H1 (cell line): ENCODE data around the gene PAX5. TPM values are rescaled to one million over a fixed set of nuclear protein-coding genes. Genes with fewer than 3 reads are reported as not detected.

Source experiments
- CTCF ChIA-PET: fragments of 300-600 bp; sonication (Branson Sonifier 250); formaldehyde crosslinking; loops from one replicate; lab custom pipeline; 2021; ENCODE audit not compliant: partially characterized antibody; lab: Charles Lee
- POLR2A ChIA-PET: fragments of 300-600 bp; sonication (Branson Sonifier 250); formaldehyde crosslinking; loops from one replicate; lab custom pipeline; 2021; ENCODE audit warnings: inconsistent platforms; ENCODE audit not compliant: partially characterized antibody; lab: Charles Lee
- DNase-seq, 2 experiments: peaks; one replicate each; pipeline versions ENCODE4 v3.0.0 to v3.0.0-alpha.2; 2010 to 2022; ENCODE audit warnings: low spot score in 2 of 2, low read depth in 1 of 2, mixed read lengths in 1 of 2
- FAIRE-seq: peaks from 2 replicates; lab custom pipeline; 2011; peaks lifted over from hg19 to GRCh38; lab: Jason Lieb, UNC
- H2AFZ ChIP-seq: 2 replicates; pipeline ENCODE4 v1.8.1; 2012; ENCODE audit warnings: low read length, inconsistent platforms
- H2AK5ac ChIP-seq: 2 replicates; pipeline ENCODE4 v1.6.1; 2013; ENCODE audit warnings: low read depth, low read length
- H2BK120ac ChIP-seq: replicated peaks from 2 replicates; pipeline ENCODE3; 2013; ENCODE audit warnings: low read depth, low read length, inconsistent platforms
- H2BK12ac ChIP-seq: 2 replicates; pipeline ENCODE4 v1.6.1; 2013; ENCODE audit warnings: low read depth, low read length
- H2BK15ac ChIP-seq: 2 replicates; pipeline ENCODE4 v1.6.1; 2013; ENCODE audit warnings: low read length
- H2BK20ac ChIP-seq: 2 replicates; pipeline ENCODE4 v1.6.1; 2013; ENCODE audit warnings: low read length
- H2BK5ac ChIP-seq: 2 replicates; pipeline ENCODE4 v1.6.1; 2013; ENCODE audit warnings: low read depth, low read length
- H3K14ac ChIP-seq: 2 replicates; pipeline ENCODE4 v1.6.1; 2013; ENCODE audit warnings: inconsistent platforms; ENCODE audit not compliant: insufficient read length
- H3K18ac ChIP-seq: 2 replicates; pipeline ENCODE4 v1.6.1; 2013; ENCODE audit warnings: low read length; ENCODE audit errors: extremely low read depth
- H3K23ac ChIP-seq: 2 replicates; pipeline ENCODE4 v1.6.1; 2013; ENCODE audit warnings: inconsistent platforms; ENCODE audit not compliant: insufficient read length
- H3K23me2 ChIP-seq: 2 replicates; pipeline ENCODE4 v1.6.1; 2013; ENCODE audit warnings: low read depth, low read length
- H3K27ac ChIP-seq: 2 replicates; pipeline ENCODE4 v1.6.1; 2011; ENCODE audit warnings: low read depth, low read length, inconsistent platforms
- H3K27me3 ChIP-seq, 4 experiments: replicated peaks in 1 of 4; 1 replicate in 1 of 4; 2 replicates in 3 of 4; pipeline versions ENCODE4 v1.6.1 to v1.8.1; 2011 to 2013; ENCODE audit warnings: low read length in 3 of 4, mild to moderate bottlenecking in 3 of 4, inconsistent platforms in 2 of 4, mixed read lengths in 2 of 4, moderate library complexity in 1 of 4; ENCODE audit not compliant: control insufficient read depth in 3 of 4, insufficient read depth in 3 of 4; ENCODE audit errors: extremely low read depth in 1 of 4
- H3K36me3 ChIP-seq, 4 experiments: 2 replicates each; pipeline versions ENCODE4 v1.6.1 to v1.8.1; 2011 to 2013; ENCODE audit warnings: mild to moderate bottlenecking in 4 of 4, low read length in 3 of 4, moderate library complexity in 2 of 4, control low read depth in 1 of 4, inconsistent platforms in 1 of 4; ENCODE audit not compliant: insufficient read depth in 4 of 4, control insufficient read depth in 2 of 4
- H3K4ac ChIP-seq: replicated peaks from 2 replicates; pipeline ENCODE3; 2013; ENCODE audit warnings: low read length, low read depth, mixed read lengths, inconsistent platforms; ENCODE audit not compliant: insufficient read length
- H3K4me1 ChIP-seq, 4 experiments: replicated peaks in 1 of 4; 1 replicate in 1 of 4; 2 replicates in 3 of 4; pipeline versions ENCODE4 v1.6.1 to v1.8.1; 2011 to 2013; ENCODE audit warnings: low read length in 3 of 4, inconsistent platforms in 2 of 4, mixed read lengths in 1 of 4; ENCODE audit not compliant: insufficient read depth in 4 of 4, control insufficient read depth in 3 of 4
- H3K4me2 ChIP-seq, 2 experiments: 2 replicates each; pipeline versions ENCODE4 v1.6.1 to v1.8.1; 2011 to 2013; ENCODE audit warnings: low read depth in 2 of 2, low read length in 2 of 2, control low read depth in 1 of 2, inconsistent platforms in 1 of 2, mild to moderate bottlenecking in 1 of 2; ENCODE audit not compliant: insufficient read depth in 1 of 2
- H3K4me3 ChIP-seq, 4 experiments: fragments of 200-600, 300-600 bp in 1 of 4; sonication (generic), shearing (Covaris generic), sonication (Bioruptor Twin) in 1 of 4; 2 replicates each; pipeline versions ENCODE4 v1.5.1 to v1.8.1; 2011 to 2016; ENCODE audit warnings: low read length in 4 of 4, low read depth in 3 of 4, control low read depth in 2 of 4, inconsistent platforms in 2 of 4, mild to moderate bottlenecking in 2 of 4, mixed read lengths in 1 of 4, moderate library complexity in 1 of 4; ENCODE audit not compliant: insufficient read depth in 2 of 4; ENCODE audit errors: extremely low read depth in 1 of 4
- H3K56ac ChIP-seq: replicated peaks from 2 replicates; pipeline ENCODE3; 2013; ENCODE audit warnings: low read depth, mild to moderate bottlenecking, mixed read lengths, low read length, inconsistent platforms; ENCODE audit not compliant: insufficient read length
- H3K79me1 ChIP-seq: 2 replicates; pipeline ENCODE4 v1.6.1; 2013; ENCODE audit warnings: low read depth, low read length, control low read depth
- H3K79me2 ChIP-seq, 2 experiments: 2 replicates each; pipeline versions ENCODE4 v1.6.1 to v1.8.1; 2012 to 2013; ENCODE audit warnings: low read length in 2 of 2, mild to moderate bottlenecking in 2 of 2, inconsistent platforms in 1 of 2; ENCODE audit not compliant: insufficient read depth in 2 of 2, control insufficient read depth in 1 of 2
- H3K9ac ChIP-seq, 4 experiments: replicated peaks in 1 of 4; 1 replicate in 1 of 4; 2 replicates in 3 of 4; pipeline versions ENCODE4 v1.6.1 to v1.8.1; 2011 to 2013; ENCODE audit warnings: low read depth in 3 of 4, low read length in 3 of 4, control low read depth in 2 of 4, mild to moderate bottlenecking in 2 of 4, moderate library complexity in 2 of 4, inconsistent platforms in 1 of 4; ENCODE audit errors: extremely low read depth in 1 of 4
- H3K9me3 ChIP-seq, 2 experiments: 2 replicates each; pipeline versions ENCODE4 v1.6.1 to v1.8.1; 2012 to 2013; ENCODE audit warnings: mild to moderate bottlenecking in 2 of 2, moderate library complexity in 2 of 2, control low read depth in 1 of 2, inconsistent platforms in 1 of 2, low read depth in 1 of 2, low read length in 1 of 2, mixed read lengths in 1 of 2; ENCODE audit not compliant: insufficient read depth in 2 of 2
- H4K20me1 ChIP-seq, 2 experiments: replicated peaks in 1 of 2; 2 replicates each; pipeline versions ENCODE3 to v1.8.1; 2011 to 2013; ENCODE audit warnings: inconsistent platforms in 2 of 2, low read length in 2 of 2, mild to moderate bottlenecking in 1 of 2; ENCODE audit not compliant: insufficient read depth in 2 of 2, control insufficient read depth in 1 of 2
- H4K5ac ChIP-seq: 2 replicates; pipeline ENCODE4 v1.6.1; 2013; ENCODE audit warnings: low read length, low read depth, mixed read lengths, inconsistent platforms; ENCODE audit not compliant: insufficient read length
- H4K8ac ChIP-seq: 2 replicates; pipeline ENCODE4 v1.8.0; 2013; ENCODE audit warnings: mild to moderate bottlenecking, moderate library complexity, low read length, inconsistent platforms; ENCODE audit not compliant: insufficient read depth; ENCODE audit errors: extremely low read depth
- H4K91ac ChIP-seq: replicated peaks from 2 replicates; pipeline ENCODE3; 2013; ENCODE audit warnings: low read length, mixed read lengths, inconsistent platforms; ENCODE audit not compliant: insufficient read length
- GABPA ChIP-seq: IDR thresholded peaks from 2 replicates; pipeline ENCODE4 v1.6.1; 2011; ENCODE audit warnings: mild to moderate bottlenecking, low read length, moderate library complexity, borderline replicate concordance; ENCODE audit not compliant: insufficient read depth
- WGBS, 2 experiments: shearing (Covaris generic) in 1 of 2; methylation state at CpG; one replicate each; pipeline versions ENCODE4 v1.1.6 to v1.1.7; 2013 to 2015; ENCODE audit warnings: low lambda C conversion rate in 2 of 2, mixed read lengths in 2 of 2, inconsistent platforms in 1 of 2, low coverage in 1 of 2, missing lambda C conversion rate in 1 of 2; ENCODE audit not compliant: insufficient replicate concordance in 2 of 2, insufficient coverage in 1 of 2, insufficient read length in 1 of 2; ENCODE audit errors: extremely low coverage in 1 of 2, missing lambda C conversion rate in 1 of 2; 5-methylcytosine and 5-hydroxymethylcytosine counted together
- polyA plus RNA-seq, 7 experiments: library from polyadenylated mRNA; depleted of rRNA in 3 of 7; stranded (reverse) in 5 of 7; unstranded in 2 of 7; fragments of >200 nt in 5 of 7; fragments of 200-250 nt in 2 of 7; gene quantifications; 1 replicate in 5 of 7; 2 replicates in 1 of 7; 4 replicates in 1 of 7; pipeline versions ENCODE4 v1.2.1 to v1.2.3, GENCODE V29; 2011 to 2013; ENCODE audit warnings: missing spikeins in 2 of 7, mixed read lengths in 2 of 7
- total RNA-seq: library from RNA; stranded (reverse); fragmentation: NEBNext Ultra II Directional; extraction: Animal tissue kit (Norgen Biotek cat#: 25700); gene quantifications from 2 replicates; pipeline ENCODE4 v1.2.1, GENCODE V29; 2021
- TF ChIP-seq, protein P1 (sequence below): IDR thresholded peaks from 2 replicates; pipeline ENCODE4 v1.6.1; 2012; ENCODE audit warnings: inconsistent platforms

The PAX5 gene
- total and polyA plus RNA-seq, 2 of the 8 experiments (the other 6 are each of a cell fraction or from before 2014, with no cell fraction given), result 0.29 to 0.43 TPM

DNA sequence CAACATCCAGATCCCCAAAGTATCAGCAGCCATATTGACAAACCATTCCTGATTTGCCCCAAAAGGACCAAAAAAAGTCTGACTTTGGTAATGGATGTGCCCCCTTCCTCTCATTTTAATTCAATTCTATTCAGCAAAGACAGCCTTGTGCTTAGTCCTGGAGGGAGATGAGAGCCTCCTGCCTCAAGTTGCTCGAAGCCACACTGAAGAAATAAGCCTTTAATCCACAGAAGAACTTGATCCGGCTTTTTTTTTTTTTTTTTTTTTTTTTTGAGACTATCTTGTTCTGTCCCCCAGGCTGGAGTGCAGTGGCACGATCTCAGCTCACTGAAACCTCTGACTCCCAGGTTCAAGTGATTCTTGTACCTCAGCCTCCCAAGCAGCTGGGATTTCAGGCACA lies 8.4 kb upstream of the PAX5 start:
- H3K14ac ChIP-seq, result no peak overlapping the region
- no peak overlapping the region for H2AK5ac ChIP-seq
- no peaks in the 10 kb centered on the region for H4K20me1 ChIP-seq
- no peak overlapping the region for H2BK120ac ChIP-seq
- no peak overlapping the region for H3K4me2 ChIP-seq
- no peaks in the 10 kb centered on the region for H3K79me2 ChIP-seq
- DNase-seq, result no peak
- H3K27ac ChIP-seq, result no peak overlapping the region
- no peak overlapping the region for H3K9ac ChIP-seq
- FAIRE-seq, result no peak
- no peak overlapping the region for H4K91ac ChIP-seq
- WGBS, 2 experiments, result 86% methylated on average over 2 of the region's 3 CpGs; no CpG with 5 or more reads in 1 of the 2 experiments
- H3K4me3 ChIP-seq, result no peak overlapping the region
- no peak overlapping the region for H2BK20ac ChIP-seq
- no peak overlapping the region for H2BK5ac ChIP-seq
- no peak overlapping the region for H2BK12ac ChIP-seq
- TF ChIP-seq, protein P1, sequence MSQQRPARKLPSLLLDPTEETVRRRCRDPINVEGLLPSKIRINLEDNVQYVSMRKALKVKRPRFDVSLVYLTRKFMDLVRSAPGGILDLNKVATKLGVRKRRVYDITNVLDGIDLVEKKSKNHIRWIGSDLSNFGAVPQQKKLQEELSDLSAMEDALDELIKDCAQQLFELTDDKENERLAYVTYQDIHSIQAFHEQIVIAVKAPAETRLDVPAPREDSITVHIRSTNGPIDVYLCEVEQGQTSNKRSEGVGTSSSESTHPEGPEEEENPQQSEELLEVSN, result peak; percentile 47; the same call in 1 of the 2 replicates
- TF ChIP-seq GABPA, result no peak
- H2AFZ ChIP-seq, result no peak overlapping the region
- no peak overlapping the region for H2BK15ac ChIP-seq
- ChIA-PET POLR2A (interaction anchor here (1.0 to 1.2 kb wide), 2 partner anchors 20 to 38 kb away, joined by 3 read pairs; no protein-coding TSS in a partner anchor), CTCF (interaction anchor here (0.9 to 1.9 kb wide), 5 partner anchors 12 to 145 kb away, joined by 3 to 5 read pairs (median 4); partner anchors contain the start of gene ZCCHC7)
- H3K18ac ChIP-seq, result no peak overlapping the region
- no peaks in the 10 kb centered on the region for H3K36me3 ChIP-seq
- peaks cover 5% of the 10 kb centered on the region; the same call in 1 of the 2 replicates for H3K23me2 ChIP-seq
- H3K4ac ChIP-seq, result no peak overlapping the region
- H3K23ac ChIP-seq, result no peak overlapping the region
- H4K8ac ChIP-seq, result no peak overlapping the region
- peaks cover 21 to 27% (median 26%) of the 10 kb centered on the region in 4 experiments for H3K27me3 ChIP-seq
- peaks cover 3 to 8% (median 4%) of the 10 kb centered on the region in 4 experiments; a peak in 5 of 7 replicates for H3K4me1 ChIP-seq
- no peak overlapping the region for H3K56ac ChIP-seq
- no peaks in the 10 kb centered on the region for H3K79me1 ChIP-seq
- H3K9me3 ChIP-seq, result no peaks in the 10 kb centered on the region
- no peak overlapping the region for H4K5ac ChIP-seq
